Measurements from ENCODE around the gene CALN1. TPM values are rescaled to one million over a fixed set of nuclear protein-coding genes. Genes with fewer than 3 reads are reported as not detected.

The CALN1 gene
- total RNA-seq, 4 donors from 2014 or later, result 0.04 TPM; not detected in 3

GRCh38 chr7:72064916-72065315 lies 347.2 kb downstream of the CALN1 start:
- no peak for ATAC-seq
- H3K27ac ChIP-seq, result no peak overlapping the region
- no peak for TF ChIP-seq POLR2A (IDR thresholded peaks at IDR 0.05)
- TF ChIP-seq POLR2AphosphoS5 (IDR thresholded peaks at IDR 0.05), result no peak
- TF ChIP-seq EP300 (IDR thresholded peaks at IDR 0.05), result no peak
- no peak for TF ChIP-seq CTCF (IDR thresholded peaks at IDR 0.05)
- no peak overlapping the region for H3K4me3 ChIP-seq
- H3K4me1 ChIP-seq, result no peaks in the 10 kb centered on the region
- no peaks in the 10 kb centered on the region for H3K27me3 ChIP-seq
- no peaks in the 10 kb centered on the region for H3K36me3 ChIP-seq
- no peaks in the 10 kb centered on the region for H3K9me3 ChIP-seq

GRCh38 chr7:72063330-72063729 lies 348.8 kb downstream of the CALN1 start:
- no peak for ATAC-seq
- Histone ChIP-seq H3K27me3 (no peaks in the 10 kb centered on the region), H3K4me3 (no peak overlapping the region), H3K9me3 (no peaks in the 10 kb centered on the region), H3K27ac (no peak overlapping the region), H3K4me1 (no peaks in the 10 kb centered on the region), H3K36me3 (no peaks in the 10 kb centered on the region)
- no peak for TF ChIP-seq EP300 (IDR thresholded peaks at IDR 0.05)
- TF ChIP-seq POLR2AphosphoS5 (IDR thresholded peaks at IDR 0.05), result no peak
- no peak for TF ChIP-seq POLR2A (IDR thresholded peaks at IDR 0.05)
- TF ChIP-seq CTCF (IDR thresholded peaks at IDR 0.05), result no peak

- 56 to 70% methylated on average over 1 of the region's 1 CpG for whole genome bisulfite sequencing, 2 donors (ENCODE audit: low coverage in 1 of 2)
- H3K4me3 ChIP-seq, result no peak overlapping the region
- H3K27ac ChIP-seq, result no peak overlapping the region
- ATAC-seq, result no peak
- H3K9me3 ChIP-seq, result no peaks in the 10 kb centered on the region
- TF ChIP-seq EP300 (IDR thresholded peaks at IDR 0.05) (no peak), POLR2AphosphoS5 (IDR thresholded peaks at IDR 0.05) (no peak), POLR2A (IDR thresholded peaks at IDR 0.05) (no peak), CTCF (IDR thresholded peaks at IDR 0.05) (no peak)
- no peaks in the 10 kb centered on the region for H3K36me3 ChIP-seq
- no peaks in the 10 kb centered on the region for H3K27me3 ChIP-seq
- no peaks in the 10 kb centered on the region for H3K4me1 ChIP-seq
These were observed 349.5 kb downstream of the CALN1 start for GRCh38 chr7:72062666-72063065.

GRCh38 chr7:72059925-72060324 lies 352.2 kb downstream of the CALN1 start:
- Histone ChIP-seq H3K4me1 (no peaks in the 10 kb centered on the region), H3K36me3 (no peaks in the 10 kb centered on the region), H3K4me3 (no peak overlapping the region), H3K27ac (no peak overlapping the region), H3K9me3 (no peaks in the 10 kb centered on the region), H3K27me3 (no peaks in the 10 kb centered on the region)
- no peak for ATAC-seq
- no peak for TF ChIP-seq POLR2A (IDR thresholded peaks at IDR 0.05)
- no peak for TF ChIP-seq EP300 (IDR thresholded peaks at IDR 0.05)
- no peak for TF ChIP-seq CTCF (IDR thresholded peaks at IDR 0.05)
- 67 to 75% methylated on average over 3 of the region's 3 CpGs for WGBS, 2 donors (ENCODE audit: low coverage in 1 of 2)

GRCh38 chr7:72058579-72058978 lies 353.6 kb downstream of the CALN1 start:
- Histone ChIP-seq H3K27ac (no peak overlapping the region), H3K4me3 (no peak overlapping the region), H3K4me1 (no peaks in the 10 kb centered on the region), H3K27me3 (no peaks in the 10 kb centered on the region), H3K36me3 (no peaks in the 10 kb centered on the region), H3K9me3 (no peaks in the 10 kb centered on the region)
- ATAC-seq, result no peak
- WGBS, 2 donors (ENCODE audit: low coverage in 1 of 2), result 14 to 33% methylated on average over 8 of the region's 8 CpGs
- no peak for TF ChIP-seq POLR2AphosphoS5 (IDR thresholded peaks at IDR 0.05)
- TF ChIP-seq CTCF (IDR thresholded peaks at IDR 0.05), result no peak
- TF ChIP-seq EP300 (IDR thresholded peaks at IDR 0.05), result no peak
- TF ChIP-seq POLR2A (IDR thresholded peaks at IDR 0.05), result no peak

Measured in gastroesophageal sphincter (tissue), 4 donors.